DMS153 treated with DMSO at 0.1 percent for 48 hours (cell line): ENCODE results near the gene SPDYE2B.
"Not testable (repeated sequence)": the region's sequence is repeated elsewhere in the genome, so short reads cannot be mapped to it uniquely, and the experiment has no call there.

Experiments used
- DNase-seq: peaks from one replicate; lab custom pipeline; 2025; ENCODE audit not compliant: unreplicated experiment; lab: John Stamatoyannopoulos, UW

Gene SPDYE2B

GRCh38 chr7:102642691-102643090 lies 7.4 kb upstream of the SPDYE2B start, which contains the start of gene UPK3BL1:
TSS of gene UPK3BL1 (minus strand) at chr7:102642791. CDS start at chr7:102642741, 50 bp downstream.
- DNase-seq: not testable (repeated sequence)

GRCh38 chr7:102643404-102643803 lies 6.7 kb upstream of the SPDYE2B start:
- DNase-seq: not testable (repeated sequence)

GRCh38 chr7:102647813-102648212 lies 2.3 kb upstream of the SPDYE2B start:
- not testable (repeated sequence) for DNase-seq

- DNase-seq: not testable (repeated sequence)
These were observed 14.6 kb downstream of the SPDYE2B start for GRCh38 chr7:102664765-102665164.

GRCh38 chr7:102666850-102667249 lies 16.7 kb downstream of the SPDYE2B start:
- DNase-seq: not testable (repeated sequence)

- DNase-seq: not testable (repeated sequence)
These were observed 17.4 kb downstream of the SPDYE2B start for GRCh38 chr7:102667523-102667922.

GRCh38 chr7:102671166-102671955 lies 21.2 kb downstream of the SPDYE2B start, which contains the start of gene POLR2J2:
TSS of gene POLR2J2 (minus strand) at chr7:102671663. CDS start at chr7:102671601, 62 bp downstream.
- DNase-seq: not testable (repeated sequence)

- DNase-seq: not testable (repeated sequence)
These were observed 21.8 kb downstream of the SPDYE2B start for GRCh38 chr7:102671956-102672307.

GRCh38 chr7:102673447-102674067 lies 23.4 kb downstream of the SPDYE2B start:
- not testable (repeated sequence) for DNase-seq

- not testable (repeated sequence) for DNase-seq
These were observed 25.4 kb downstream of the SPDYE2B start for GRCh38 chr7:102675545-102675944.

GRCh38 chr7:102680780-102681179 lies 30.7 kb downstream of the SPDYE2B start:
- not testable (repeated sequence) for DNase-seq

GRCh38 chr7:102682560-102682959 lies 32.4 kb downstream of the SPDYE2B start:
- not testable (repeated sequence) for DNase-seq

- DNase-seq: not testable (repeated sequence)
These were observed 38.3 kb downstream of the SPDYE2B start for GRCh38 chr7:102688299-102689036.

GRCh38 chr7:102689436-102690282 lies 39.5 kb downstream of the SPDYE2B start:
- not testable (repeated sequence) for DNase-seq

GRCh38 chr7:102690602-102691001 lies 40.5 kb downstream of the SPDYE2B start:
- not testable (repeated sequence) for DNase-seq

GRCh38 chr7:102694008-102694407 lies 43.9 kb downstream of the SPDYE2B start:
- not testable (repeated sequence) for DNase-seq

- not testable (repeated sequence) for DNase-seq
These were observed 45.0 kb downstream of the SPDYE2B start for GRCh38 chr7:102695033-102695552.

- not testable (repeated sequence) for DNase-seq
These were observed 45.9 kb downstream of the SPDYE2B start for GRCh38 chr7:102696009-102696408.

- not testable (repeated sequence) for DNase-seq
These were observed 47.8 kb downstream of the SPDYE2B start for GRCh38 chr7:102697642-102698512.
